Glutamatergic neuron (in vitro differentiated cells): ENCODE results near the gene LRRC8D. TPM values are rescaled to one million over a fixed set of nuclear protein-coding genes. Genes with fewer than 3 reads are reported as not detected.

Experiments used
- DNase-seq: peaks from one replicate; pipeline ENCODE4 v3.0.0; 2022
- H3K27ac Mint-ChIP-seq: one replicate; pipeline ENCODE4 v1.8.0; 2020; ENCODE audit warnings: mild to moderate bottlenecking, mixed read lengths, inconsistent platforms; ENCODE audit not compliant: unreplicated experiment
- H3K27me3 Mint-ChIP-seq: one replicate; pipeline ENCODE4 v1.8.0; 2020; ENCODE audit warnings: mild to moderate bottlenecking, moderate library complexity, mixed read lengths, inconsistent platforms; ENCODE audit not compliant: unreplicated experiment
- H3K36me3 Mint-ChIP-seq: one replicate; pipeline ENCODE4 v1.8.0; 2020; ENCODE audit warnings: mild to moderate bottlenecking, mixed read lengths, inconsistent platforms; ENCODE audit not compliant: unreplicated experiment
- H3K4me1 Mint-ChIP-seq: one replicate; pipeline ENCODE4 v1.8.0; 2020; ENCODE audit warnings: mild to moderate bottlenecking, low read depth, mixed read lengths, inconsistent platforms; ENCODE audit not compliant: unreplicated experiment
- H3K4me3 Mint-ChIP-seq: one replicate; pipeline ENCODE4 v1.8.0; 2020; ENCODE audit warnings: mild to moderate bottlenecking, mixed read lengths, inconsistent platforms; ENCODE audit not compliant: unreplicated experiment
- H3K9me3 Mint-ChIP-seq: one replicate; pipeline ENCODE4 v1.8.0; 2020; ENCODE audit warnings: mild to moderate bottlenecking, moderate library complexity, mixed read lengths, inconsistent platforms; ENCODE audit not compliant: unreplicated experiment
- total RNA-seq: library from RNA; stranded (reverse); fragmentation: NEBNext Ultra II Directional; extraction: Animal tissue kit (Norgen Biotek cat#: 25700); gene quantifications from one replicate; pipeline ENCODE4 v1.2.1, GENCODE V29; 2021; ENCODE audit not compliant: unreplicated experiment
- TF ChIP-seq, protein P1 (sequence below): fragments of 200-600 bp; sonication (generic); IDR thresholded peaks from one replicate; pipeline ENCODE4 v1.5.0; 2021; ENCODE audit not compliant: partially characterized antibody, unreplicated experiment

LRRC8D gene
- total RNA-seq, 1 donor from 2014 or later, result 54.9 TPM

DNA sequence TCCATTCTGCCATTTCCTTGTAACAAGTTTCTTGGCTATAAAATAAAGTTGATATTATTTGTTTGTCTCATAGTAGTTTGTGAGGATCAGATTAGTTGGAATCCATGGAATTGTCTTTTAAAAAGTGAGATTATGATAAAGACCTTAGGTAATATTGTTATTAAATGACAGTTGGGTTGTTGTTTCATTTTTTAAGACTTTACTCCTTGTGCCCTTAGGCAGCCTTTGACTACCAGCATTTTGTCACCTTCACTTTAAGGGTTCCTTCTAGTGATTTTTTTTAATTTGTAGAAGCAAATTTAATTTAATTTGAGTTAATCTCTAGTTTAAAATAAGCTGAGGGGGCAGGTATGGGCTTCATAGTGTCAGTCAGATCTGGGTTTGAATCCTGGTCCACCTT is 89.4 kb downstream of the LRRC8D start:
- Mint-ChIP-seq H3K4me3 (no peak overlapping the region), H3K27me3 (peaks cover 2% of the 10 kb centered on the region), H3K27ac (no peak overlapping the region), H3K36me3 (no peaks in the 10 kb centered on the region), H3K9me3 (no peaks in the 10 kb centered on the region), H3K4me1 (peaks cover 32% of the 10 kb centered on the region)
- no peak for DNase-seq
- TF ChIP-seq, protein P1, sequence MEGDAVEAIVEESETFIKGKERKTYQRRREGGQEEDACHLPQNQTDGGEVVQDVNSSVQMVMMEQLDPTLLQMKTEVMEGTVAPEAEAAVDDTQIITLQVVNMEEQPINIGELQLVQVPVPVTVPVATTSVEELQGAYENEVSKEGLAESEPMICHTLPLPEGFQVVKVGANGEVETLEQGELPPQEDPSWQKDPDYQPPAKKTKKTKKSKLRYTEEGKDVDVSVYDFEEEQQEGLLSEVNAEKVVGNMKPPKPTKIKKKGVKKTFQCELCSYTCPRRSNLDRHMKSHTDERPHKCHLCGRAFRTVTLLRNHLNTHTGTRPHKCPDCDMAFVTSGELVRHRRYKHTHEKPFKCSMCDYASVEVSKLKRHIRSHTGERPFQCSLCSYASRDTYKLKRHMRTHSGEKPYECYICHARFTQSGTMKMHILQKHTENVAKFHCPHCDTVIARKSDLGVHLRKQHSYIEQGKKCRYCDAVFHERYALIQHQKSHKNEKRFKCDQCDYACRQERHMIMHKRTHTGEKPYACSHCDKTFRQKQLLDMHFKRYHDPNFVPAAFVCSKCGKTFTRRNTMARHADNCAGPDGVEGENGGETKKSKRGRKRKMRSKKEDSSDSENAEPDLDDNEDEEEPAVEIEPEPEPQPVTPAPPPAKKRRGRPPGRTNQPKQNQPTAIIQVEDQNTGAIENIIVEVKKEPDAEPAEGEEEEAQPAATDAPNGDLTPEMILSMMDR, result no peak

DNA sequence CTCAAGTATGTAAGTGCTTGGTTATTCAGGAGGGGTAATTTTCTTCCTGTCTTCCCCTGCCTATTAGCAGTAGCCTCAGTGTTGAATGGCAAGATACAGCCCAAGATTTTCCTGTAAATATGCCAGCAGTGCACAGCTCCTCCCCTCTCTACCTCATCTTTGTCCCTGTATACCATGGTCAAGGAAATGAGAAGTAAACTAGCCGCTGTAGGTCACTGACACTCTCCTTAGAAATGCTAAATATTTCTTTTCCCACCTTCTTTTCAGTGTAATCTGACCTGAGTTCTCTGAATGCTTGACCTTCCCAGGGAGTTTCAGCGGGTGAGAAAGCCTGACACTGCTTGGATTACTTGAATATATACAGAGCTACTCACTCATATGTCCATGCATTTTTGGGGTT is 89.9 kb downstream of the LRRC8D start:
- TF ChIP-seq, protein P1, result no peak
- Mint-ChIP-seq H3K4me1 (peaks cover 34% of the 10 kb centered on the region), H3K4me3 (no peak overlapping the region), H3K36me3 (no peaks in the 10 kb centered on the region), H3K27ac (no peak overlapping the region), H3K27me3 (peaks cover 2% of the 10 kb centered on the region), H3K9me3 (no peaks in the 10 kb centered on the region)
- DNase-seq, result no peak

DNA sequence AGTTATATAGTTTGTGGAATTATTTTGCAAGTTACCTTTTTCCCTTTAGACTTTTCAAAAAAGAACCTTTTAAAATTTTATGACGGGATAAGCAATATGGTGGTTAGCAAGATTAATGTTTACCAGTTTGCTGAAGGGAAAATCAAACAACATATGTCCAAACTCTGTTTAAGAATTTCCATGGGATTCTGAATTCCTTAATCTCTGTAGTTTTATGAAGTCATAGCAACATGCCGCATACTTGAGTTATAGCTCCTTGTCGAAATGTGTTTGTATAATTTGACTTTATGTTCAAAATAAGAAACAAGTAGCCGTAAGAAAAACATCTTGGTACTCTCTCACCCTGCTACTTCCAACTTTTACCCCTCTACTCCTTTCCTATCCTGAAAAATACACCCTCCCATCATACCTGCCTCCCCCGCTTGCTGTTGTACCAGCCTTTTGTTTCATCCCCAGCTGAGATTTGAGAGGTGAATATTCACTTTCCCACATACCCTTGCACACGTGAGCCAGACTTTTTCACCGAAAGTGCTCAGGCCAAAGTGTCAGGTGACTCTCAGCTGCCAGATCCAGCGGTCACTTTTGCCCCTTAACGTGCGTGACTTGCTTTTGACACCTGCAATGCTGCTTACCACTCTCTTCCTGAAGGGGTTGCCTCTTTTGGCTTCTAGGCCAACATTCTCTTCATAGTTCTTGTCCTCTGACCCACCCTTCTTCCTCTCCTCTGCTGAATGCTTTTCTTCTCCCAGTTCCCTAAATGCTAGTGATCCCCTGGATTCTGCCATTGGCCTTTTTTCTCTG is 90.6 kb downstream of the LRRC8D start:
- no peak for DNase-seq
- TF ChIP-seq, protein P1, result no peak
- no peak overlapping the region for H3K27ac Mint-ChIP-seq
- H3K36me3 Mint-ChIP-seq, result no peaks in the 10 kb centered on the region
- H3K9me3 Mint-ChIP-seq, result no peaks in the 10 kb centered on the region
- H3K27me3 Mint-ChIP-seq, result peaks cover 2% of the 10 kb centered on the region
- H3K4me3 Mint-ChIP-seq, result no peak overlapping the region
- peaks cover 36% of the 10 kb centered on the region for H3K4me1 Mint-ChIP-seq

DNA sequence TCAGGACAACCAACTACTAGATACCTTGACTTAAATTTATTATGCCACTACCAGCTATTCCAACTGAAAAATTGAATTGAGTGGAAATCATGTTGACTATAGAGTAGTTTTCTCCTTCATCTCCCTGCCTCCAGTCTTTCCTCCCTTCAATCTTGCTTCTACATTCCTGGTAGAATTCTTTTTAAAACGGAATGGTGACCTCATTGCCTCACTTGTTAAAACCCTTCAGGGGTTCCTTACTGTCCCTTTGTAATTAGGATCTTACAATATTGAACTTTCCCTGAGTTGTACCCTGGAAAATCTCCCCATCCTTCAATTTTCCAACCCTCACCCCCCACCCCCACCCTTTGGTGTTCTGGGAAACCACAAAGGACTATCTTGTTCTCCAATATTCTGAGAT is 91.2 kb downstream of the LRRC8D start:
- H3K27me3 Mint-ChIP-seq, result peaks cover 2% of the 10 kb centered on the region
- no peaks in the 10 kb centered on the region for H3K36me3 Mint-ChIP-seq
- peaks cover 31% of the 10 kb centered on the region for H3K4me1 Mint-ChIP-seq
- H3K4me3 Mint-ChIP-seq, result no peak overlapping the region
- DNase-seq, result no peak
- no peak overlapping the region for H3K27ac Mint-ChIP-seq
- TF ChIP-seq, protein P1, result no peak
- no peaks in the 10 kb centered on the region for H3K9me3 Mint-ChIP-seq

DNA sequence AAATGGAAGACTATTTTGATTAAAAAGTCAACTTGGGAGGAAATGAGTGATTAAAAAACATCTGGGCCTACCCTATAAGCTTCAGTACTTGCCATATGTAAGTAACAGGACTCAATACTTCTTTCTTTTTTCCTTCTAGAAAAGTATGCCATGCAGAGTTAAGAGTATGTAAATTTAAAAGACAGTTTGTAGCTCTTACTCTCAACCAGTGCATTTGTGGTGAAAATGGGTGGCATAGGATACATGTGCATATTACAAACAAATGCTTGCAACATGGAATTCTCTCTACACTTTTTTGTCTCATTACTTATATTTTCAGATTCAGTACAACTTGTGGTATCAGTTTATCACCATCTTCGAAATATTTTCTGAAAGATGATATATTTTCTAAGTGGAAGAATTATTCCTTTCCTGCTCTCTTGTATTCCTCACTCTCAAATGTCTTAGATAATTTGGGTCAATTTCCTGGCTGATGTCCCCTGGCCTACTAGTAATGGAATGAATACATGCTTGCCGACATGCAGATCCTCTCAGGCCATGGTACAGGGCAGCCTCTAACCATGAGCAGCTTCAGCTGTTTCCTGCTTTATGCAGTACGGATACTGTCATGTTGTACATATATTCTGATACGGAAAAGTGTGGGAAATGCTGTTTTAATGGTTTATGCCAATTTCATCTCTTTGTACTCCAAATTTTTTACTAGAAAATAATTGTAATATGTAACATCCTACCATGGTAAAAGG is 92.7 kb downstream of the LRRC8D start:
- no peak overlapping the region for H3K4me3 Mint-ChIP-seq
- no peak overlapping the region for H3K27ac Mint-ChIP-seq
- H3K4me1 Mint-ChIP-seq, result peaks cover 23% of the 10 kb centered on the region

More for the DNA sequence above, 92.7 kb downstream of the LRRC8D start:
- DNase-seq, result no peak
- no peaks in the 10 kb centered on the region for H3K9me3 Mint-ChIP-seq
- TF ChIP-seq, protein P1, result no peak
- H3K36me3 Mint-ChIP-seq, result no peaks in the 10 kb centered on the region
- H3K27me3 Mint-ChIP-seq, result peaks cover 2% of the 10 kb centered on the region
